GM23248 (cell line): Measurements from ENCODE around the gene FBXO48. TPM values are rescaled to one million over a fixed set of nuclear protein-coding genes. Genes with fewer than 3 reads are reported as not detected.

Source experiments
- DNase-seq: peaks from one replicate; pipeline ENCODE4 v3.0.0-alpha.2; 2015
- H2AFZ ChIP-seq: fragments of 200-600 bp; sonication (generic); 2 replicates; pipeline ENCODE4 v1.6.1; 2016; ENCODE audit warnings: antibody characterized with exemption
- H3F3A ChIP-seq: fragments of 200-600 bp; sonication (generic); 2 replicates; pipeline ENCODE4 v1.6.1; 2016; ENCODE audit warnings: mild to moderate bottlenecking, antibody characterized with exemption, mixed run types; ENCODE audit not compliant: insufficient read depth
- H3K27ac ChIP-seq: fragments of 200-600 bp; sonication (generic); 2 replicates; pipeline ENCODE4 v1.5.1; 2016; ENCODE audit warnings: mild to moderate bottlenecking
- H3K27me3 ChIP-seq: fragments of 200-600 bp; sonication (generic); replicated peaks from 2 replicates; pipeline ENCODE4 v1.6.1; 2016; ENCODE audit warnings: mild to moderate bottlenecking; ENCODE audit not compliant: insufficient read depth
- H3K36me3 ChIP-seq: fragments of 200-600 bp; sonication (generic); 2 replicates; pipeline ENCODE4 v1.6.1; 2016; ENCODE audit warnings: low read depth, mild to moderate bottlenecking
- H3K4me1 ChIP-seq: fragments of 200-600 bp; sonication (generic); 2 replicates; pipeline ENCODE4 v1.6.1; 2016; ENCODE audit warnings: mild to moderate bottlenecking; ENCODE audit not compliant: insufficient read depth
- H3K4me2 ChIP-seq: fragments of 200-600 bp; sonication (generic); one replicate; pipeline ENCODE4 v1.6.1; 2016; ENCODE audit warnings: mild to moderate bottlenecking; ENCODE audit not compliant: unreplicated experiment
- H3K4me3 ChIP-seq: fragments of 200-600 bp; sonication (generic); 2 replicates; pipeline ENCODE4 v1.5.1; 2016; ENCODE audit warnings: mild to moderate bottlenecking
- H3K79me2 ChIP-seq: fragments of 200-600 bp; sonication (generic); 2 replicates; pipeline ENCODE4 v1.6.1; 2016; ENCODE audit warnings: mild to moderate bottlenecking; ENCODE audit not compliant: insufficient read depth
- H3K9ac ChIP-seq: fragments of 200-600 bp; sonication (generic); 2 replicates; pipeline ENCODE4 v1.6.1; 2016; ENCODE audit warnings: mild to moderate bottlenecking
- H3K9me2 ChIP-seq: fragments of 200-600 bp; sonication (generic); 2 replicates; pipeline ENCODE4 v1.6.1; 2016; ENCODE audit warnings: mixed run types, mild to moderate bottlenecking, moderate library complexity; ENCODE audit not compliant: insufficient read depth
- H3K9me3 ChIP-seq: fragments of 200-600 bp; sonication (generic); one replicate; pipeline ENCODE4 v1.6.1; 2017; ENCODE audit warnings: low read depth
- H4K20me1 ChIP-seq: fragments of 200-600 bp; sonication (generic); 2 replicates; pipeline ENCODE4 v1.6.0; 2016; ENCODE audit not compliant: insufficient read depth
- EZH2 ChIP-seq: fragments of 200-600 bp; sonication (generic); IDR thresholded peaks from 2 replicates; pipeline ENCODE4 v1.6.1; 2018; ENCODE audit warnings: antibody characterized with exemption, mild to moderate bottlenecking; ENCODE audit not compliant: insufficient read depth, poor library complexity, severe bottlenecking
- EZH2phosphoT487 ChIP-seq: fragments of 200-600 bp; sonication (generic); IDR thresholded peaks from 2 replicates; pipeline ENCODE4 v1.6.1; 2018; ENCODE audit warnings: antibody characterized with exemption, moderate library complexity, mild to moderate bottlenecking, low read depth; ENCODE audit not compliant: insufficient read depth
- WGBS, 2 experiments: methylation state at CpG; one replicate each; pipeline ENCODE4 v1.1.6; 2015 to 2017; ENCODE audit warnings: low lambda C conversion rate in 2 of 2, low coverage in 1 of 2; ENCODE audit errors: missing lambda C conversion rate in 2 of 2; 5-methylcytosine and 5-hydroxymethylcytosine counted together
- in situ Hi-C: fragments of 300-500 bp; cut with MboI; formaldehyde crosslinking; loops from 2 replicates; pipeline ENCODE4 v1.15.0; 2020
- polyA plus RNA-seq: library from polyadenylated mRNA; unstranded; fragments of >200 nt; fragmentation: Nextera tagmentation; extraction: Ambion mirVana; gene quantifications from 2 replicates; pipeline ENCODE4 v1.2.1, GENCODE V29; 2016
- total RNA-seq: library from RNA; depleted of rRNA; stranded (reverse); fragments of >200 nt; shearing (Covaris generic); gene quantifications from 2 replicates; pipeline ENCODE4 v1.2.3, GENCODE V29; 2014

The FBXO48 gene
- total and polyA plus RNA-seq, 2 experiments from 2014 or later, result 0.65 to 1.0 TPM

DNA sequence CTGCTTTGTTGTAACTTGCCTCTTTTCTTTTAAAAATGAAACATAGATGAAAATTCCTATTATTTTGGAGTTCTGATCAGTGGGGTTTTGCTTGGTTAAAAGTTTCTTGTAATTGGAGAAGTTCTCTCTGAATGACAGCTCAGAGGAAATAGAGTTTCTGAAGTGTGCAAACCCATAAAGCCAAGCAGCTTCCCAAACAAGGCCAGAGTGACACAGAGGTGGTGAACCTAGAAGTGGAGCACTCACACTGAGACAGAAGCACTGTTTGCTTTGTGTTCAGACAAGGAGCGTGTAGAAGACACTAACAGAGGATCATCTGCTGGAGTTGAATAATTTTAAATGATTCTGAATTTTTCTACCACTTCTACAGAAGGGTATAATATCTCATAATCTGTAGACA, 49.2 kb downstream of the FBXO48 start:
- in situ Hi-C loops, result no loop called here
- peaks cover 28% of the 10 kb centered on the region for H3K27me3 ChIP-seq
- no peak overlapping the region for H3K9ac ChIP-seq
- DNase-seq, result no peak
- TF ChIP-seq EZH2phosphoT487 (no peak), EZH2 (no peak)
- WGBS, 2 experiments, result 72 to 73% methylated on average over 1 of the region's 1 CpG
- H3K9me3 ChIP-seq, result no peaks in the 10 kb centered on the region
- H4K20me1 ChIP-seq, result no peaks in the 10 kb centered on the region
- no peaks in the 10 kb centered on the region for H3K4me1 ChIP-seq
- H3F3A ChIP-seq, result no peaks in the 10 kb centered on the region
- no peak overlapping the region for H3K27ac ChIP-seq
- no peak overlapping the region for H3K4me3 ChIP-seq
- no peaks in the 10 kb centered on the region for H3K79me2 ChIP-seq
- H3K36me3 ChIP-seq, result no peaks in the 10 kb centered on the region
- no peak overlapping the region for H3K4me2 ChIP-seq
- H3K9me2 ChIP-seq, result no peaks in the 10 kb centered on the region
- H2AFZ ChIP-seq, result no peak overlapping the region

DNA sequence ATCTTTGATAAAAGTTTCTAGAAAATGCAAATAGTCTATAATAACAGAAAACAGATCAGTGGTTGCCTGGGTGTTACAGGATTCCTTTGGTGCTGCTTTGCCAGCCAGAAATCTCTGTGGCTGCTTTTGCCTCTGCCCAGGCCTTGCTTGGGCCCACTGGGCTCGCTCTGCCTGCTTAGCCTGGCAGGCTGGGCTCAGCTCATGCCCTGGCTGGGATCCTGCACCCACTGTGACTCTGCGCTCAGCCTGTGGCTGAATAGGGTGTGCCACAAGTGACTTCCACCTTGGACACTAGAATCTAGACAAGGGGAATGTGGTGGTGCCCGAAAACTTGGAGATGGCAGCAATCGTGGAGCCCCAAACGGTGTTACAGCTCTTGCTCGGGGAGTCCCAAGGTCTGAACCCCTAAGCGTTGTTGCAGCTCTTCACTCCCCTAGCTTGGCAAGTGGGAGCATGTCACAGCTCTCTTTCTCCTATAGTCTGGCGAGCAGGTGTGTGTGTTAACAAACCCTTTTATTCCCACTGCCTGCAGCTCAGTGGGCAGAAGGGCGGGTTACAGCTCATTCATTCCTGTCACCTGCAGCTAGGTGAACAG, 50.9 kb downstream of the FBXO48 start:
- no peak overlapping the region for H3K27ac ChIP-seq
- H4K20me1 ChIP-seq, result no peaks in the 10 kb centered on the region
- no peaks in the 10 kb centered on the region for H3K9me3 ChIP-seq
- H3K9ac ChIP-seq, result no peak overlapping the region
- 63 to 64% methylated on average over 9 of the region's 9 CpGs for WGBS, 2 experiments
- H3K9me2 ChIP-seq, result no peaks in the 10 kb centered on the region
- no peak overlapping the region for H3K4me2 ChIP-seq
- H3K4me1 ChIP-seq, result no peaks in the 10 kb centered on the region
- H3K27me3 ChIP-seq, result peaks cover 25% of the 10 kb centered on the region
- H3K79me2 ChIP-seq, result no peaks in the 10 kb centered on the region
- no peaks in the 10 kb centered on the region for H3K36me3 ChIP-seq
- H3K4me3 ChIP-seq, result no peak overlapping the region
- no peaks in the 10 kb centered on the region for H3F3A ChIP-seq
- TF ChIP-seq EZH2phosphoT487 (no peak), EZH2 (no peak)
- H2AFZ ChIP-seq, result no peak overlapping the region
- in situ Hi-C loops, result no loop called here
- no peak for DNase-seq

DNA sequence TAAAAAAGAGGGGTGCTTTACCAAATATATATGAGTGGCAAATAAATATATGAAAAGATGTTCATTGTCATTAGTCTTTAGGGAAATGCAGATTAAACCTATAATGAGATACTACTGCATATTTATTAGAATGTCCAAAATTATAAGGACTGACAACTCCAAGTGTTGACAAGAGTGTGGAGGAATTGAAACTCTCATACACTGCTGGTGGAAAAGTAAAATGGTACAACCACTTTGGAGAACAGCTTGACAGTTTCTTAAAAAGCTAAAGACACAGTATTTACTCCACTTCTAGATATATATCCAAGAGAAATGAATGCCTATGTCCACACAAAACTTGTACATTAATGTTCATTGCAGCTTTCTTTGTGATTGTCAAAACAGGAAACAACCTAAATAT, 51.6 kb downstream of the FBXO48 start:
- Histone ChIP-seq H3K79me2 (no peaks in the 10 kb centered on the region), H3K9me2 (no peaks in the 10 kb centered on the region), H3K9ac (no peak overlapping the region), H2AFZ (no peak overlapping the region), H3K4me2 (no peak overlapping the region), H3K4me1 (no peaks in the 10 kb centered on the region), H3K9me3 (no peaks in the 10 kb centered on the region), H4K20me1 (no peaks in the 10 kb centered on the region), H3K27ac (no peak overlapping the region), H3F3A (no peaks in the 10 kb centered on the region), H3K36me3 (no peaks in the 10 kb centered on the region), H3K4me3 (no peak overlapping the region), H3K27me3 (peaks cover 25% of the 10 kb centered on the region)
- TF ChIP-seq EZH2phosphoT487 (no peak), EZH2 (no peak)
- DNase-seq, result no peak
- in situ Hi-C loops, result no loop called here

DNA sequence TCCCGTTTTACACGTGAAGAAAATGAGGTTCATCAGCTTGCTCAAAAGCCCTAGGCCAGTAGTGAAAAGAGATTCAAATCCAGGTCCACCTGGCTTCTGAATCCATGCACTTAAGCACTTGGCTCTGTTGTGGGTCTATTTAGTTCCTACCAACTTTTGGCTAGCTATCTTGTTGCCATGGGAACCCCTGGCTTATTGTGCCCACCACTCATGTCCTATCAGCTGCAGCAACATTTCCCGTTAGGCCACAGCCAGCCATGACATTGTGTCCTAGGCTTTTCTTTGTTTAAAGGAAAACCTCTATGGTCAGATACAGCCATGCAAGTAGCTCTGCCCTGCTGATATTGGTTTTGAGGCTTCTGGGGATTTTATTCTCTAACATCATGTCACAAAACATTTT, 52.2 kb downstream of the FBXO48 start:
- Histone ChIP-seq H3K9me2 (no peaks in the 10 kb centered on the region), H3K4me2 (no peak overlapping the region), H4K20me1 (no peaks in the 10 kb centered on the region), H3K27me3 (peaks cover 21% of the 10 kb centered on the region), H3K27ac (no peak overlapping the region), H3K9ac (no peak overlapping the region), H3K4me1 (no peaks in the 10 kb centered on the region), H2AFZ (no peak overlapping the region), H3K79me2 (no peaks in the 10 kb centered on the region), H3K4me3 (no peak overlapping the region), H3K9me3 (no peaks in the 10 kb centered on the region), H3F3A (no peaks in the 10 kb centered on the region), H3K36me3 (no peaks in the 10 kb centered on the region)
- 32 to 35% methylated on average over 3 of the region's 3 CpGs for WGBS, 2 experiments
- in situ Hi-C loops, result no loop called here
- DNase-seq, result no peak
- TF ChIP-seq EZH2, result no peak
- no peak for TF ChIP-seq EZH2phosphoT487

DNA sequence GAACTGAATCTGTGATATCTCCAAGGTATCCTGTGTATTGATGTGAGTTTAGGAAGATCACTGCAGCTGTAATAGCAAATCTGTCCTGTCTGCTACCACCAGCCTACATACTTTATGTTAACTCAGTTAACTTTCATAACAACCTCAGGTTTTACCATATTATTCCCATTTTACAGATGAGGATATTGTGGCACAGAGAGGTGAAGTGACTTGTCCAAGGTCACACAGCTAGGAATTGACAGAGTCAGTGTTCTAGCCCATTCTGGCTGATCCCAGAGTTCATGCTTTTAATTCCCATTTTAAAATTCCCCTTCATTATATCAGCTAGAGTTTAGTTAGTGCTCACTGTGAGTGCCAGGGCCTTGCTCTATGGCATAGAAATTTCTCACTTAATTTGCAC, 52.6 kb downstream of the FBXO48 start:
- Histone ChIP-seq H3F3A (no peaks in the 10 kb centered on the region), H3K79me2 (no peaks in the 10 kb centered on the region), H3K36me3 (no peaks in the 10 kb centered on the region), H4K20me1 (no peaks in the 10 kb centered on the region), H2AFZ (no peak overlapping the region), H3K4me3 (no peak overlapping the region), H3K4me2 (no peak overlapping the region), H3K27me3 (peaks cover 21% of the 10 kb centered on the region), H3K9ac (no peak overlapping the region), H3K9me3 (no peaks in the 10 kb centered on the region), H3K4me1 (no peaks in the 10 kb centered on the region), H3K27ac (no peak overlapping the region), H3K9me2 (no peaks in the 10 kb centered on the region)
- in situ Hi-C loops, result no loop called here
- TF ChIP-seq EZH2 (no peak), EZH2phosphoT487 (no peak)
- no peak for DNase-seq
